ENCODE data around the gene ARID5B.

DNA sequence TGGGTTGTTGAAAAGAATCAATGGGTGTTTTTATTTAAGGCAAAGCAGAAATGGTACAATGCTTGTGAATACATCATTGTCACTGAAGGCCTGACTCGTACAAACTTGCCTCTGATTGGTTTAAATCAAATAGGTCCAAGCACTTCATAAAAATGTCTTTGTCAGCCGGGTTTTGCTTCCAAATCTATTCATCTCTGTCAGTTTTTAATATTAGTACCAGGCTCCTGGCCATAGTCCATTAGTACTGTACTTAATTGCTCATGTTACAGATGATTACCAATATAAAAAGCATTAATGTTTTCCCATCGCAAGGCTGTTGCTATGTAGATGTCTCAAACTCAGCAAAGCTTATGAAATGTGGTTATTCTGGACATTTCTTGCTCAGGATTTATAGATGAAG lies 171.9 kb downstream of the ARID5B start:
- TF ChIP-seq, protein P1, sequence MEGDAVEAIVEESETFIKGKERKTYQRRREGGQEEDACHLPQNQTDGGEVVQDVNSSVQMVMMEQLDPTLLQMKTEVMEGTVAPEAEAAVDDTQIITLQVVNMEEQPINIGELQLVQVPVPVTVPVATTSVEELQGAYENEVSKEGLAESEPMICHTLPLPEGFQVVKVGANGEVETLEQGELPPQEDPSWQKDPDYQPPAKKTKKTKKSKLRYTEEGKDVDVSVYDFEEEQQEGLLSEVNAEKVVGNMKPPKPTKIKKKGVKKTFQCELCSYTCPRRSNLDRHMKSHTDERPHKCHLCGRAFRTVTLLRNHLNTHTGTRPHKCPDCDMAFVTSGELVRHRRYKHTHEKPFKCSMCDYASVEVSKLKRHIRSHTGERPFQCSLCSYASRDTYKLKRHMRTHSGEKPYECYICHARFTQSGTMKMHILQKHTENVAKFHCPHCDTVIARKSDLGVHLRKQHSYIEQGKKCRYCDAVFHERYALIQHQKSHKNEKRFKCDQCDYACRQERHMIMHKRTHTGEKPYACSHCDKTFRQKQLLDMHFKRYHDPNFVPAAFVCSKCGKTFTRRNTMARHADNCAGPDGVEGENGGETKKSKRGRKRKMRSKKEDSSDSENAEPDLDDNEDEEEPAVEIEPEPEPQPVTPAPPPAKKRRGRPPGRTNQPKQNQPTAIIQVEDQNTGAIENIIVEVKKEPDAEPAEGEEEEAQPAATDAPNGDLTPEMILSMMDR (IDR thresholded peaks at IDR 0.05): no peak
- TF ChIP-seq POLR2A (IDR thresholded peaks at IDR 0.05): no peak
